Measurements from ENCODE around the gene PADI2.

The PADI2 gene

DNA sequence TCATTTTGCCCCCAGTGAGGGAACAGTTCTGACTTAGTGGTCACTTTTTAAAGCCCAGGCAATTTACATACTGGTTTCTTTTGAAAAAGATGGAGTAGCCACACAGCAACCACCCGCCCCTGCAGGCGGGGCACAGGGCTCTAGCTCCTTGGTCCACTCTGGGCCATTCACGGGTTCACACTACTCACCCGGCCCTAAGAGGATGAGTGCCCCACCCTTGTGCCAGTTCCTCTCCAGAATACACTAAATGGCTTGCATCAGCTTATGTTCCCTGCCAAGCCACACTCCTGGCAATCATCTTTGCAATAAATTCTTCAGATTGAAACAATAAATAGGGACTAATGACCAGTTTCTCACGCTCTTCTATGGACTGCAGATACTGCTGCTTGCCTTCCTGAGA lies 91.8 kb downstream of the PADI2 start:
- H3K9ac ChIP-seq (ENCODE audit: low read length) = no peak overlapping the region
- H3K4me3 ChIP-seq (ENCODE audit: low read length) = no peak overlapping the region
- H3K36me3 ChIP-seq (ENCODE audit: control insufficient read depth, low read depth, low read length) = peaks cover 65% of the 10 kb centered on the region
- no peaks in the 10 kb centered on the region for H3K9me3 ChIP-seq (ENCODE audit: control insufficient read depth, low read depth, low read length)
- no peak overlapping the region for H3K27ac ChIP-seq (ENCODE audit: low read length)
- H3K4me1 ChIP-seq (ENCODE audit: control insufficient read depth, low read depth, low read length) = no peaks in the 10 kb centered on the region
- no peaks in the 10 kb centered on the region for H3K27me3 ChIP-seq (ENCODE audit: control insufficient read depth, insufficient read depth, low read length)

DNA sequence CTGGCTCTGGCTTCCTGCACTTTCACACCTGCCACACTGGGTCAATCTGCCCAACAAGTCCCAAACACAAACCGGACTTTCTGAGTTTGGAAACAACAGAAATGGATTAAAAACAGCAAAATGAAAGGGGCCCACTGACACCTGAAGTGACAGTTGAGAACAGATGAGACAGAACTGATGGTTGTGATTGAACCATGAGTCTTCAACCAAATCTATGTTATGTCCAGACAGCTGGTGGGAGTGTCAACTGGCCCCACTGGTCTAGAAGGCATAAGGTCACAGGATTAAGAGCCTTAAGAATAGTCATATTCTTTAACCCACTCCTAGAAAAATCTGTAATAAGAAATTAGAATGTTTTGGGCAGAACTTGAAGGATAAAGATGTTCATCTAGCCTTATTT lies 94.5 kb downstream of the PADI2 start:
- H3K27ac ChIP-seq (ENCODE audit: low read length) = no peak overlapping the region
- peaks cover 84% of the 10 kb centered on the region for H3K36me3 ChIP-seq (ENCODE audit: control insufficient read depth, low read depth, low read length)
- no peak overlapping the region for H3K9ac ChIP-seq (ENCODE audit: low read length)
- no peaks in the 10 kb centered on the region for H3K27me3 ChIP-seq (ENCODE audit: control insufficient read depth, insufficient read depth, low read length)
- H3K9me3 ChIP-seq (ENCODE audit: control insufficient read depth, low read depth, low read length) = no peaks in the 10 kb centered on the region
- H3K4me1 ChIP-seq (ENCODE audit: control insufficient read depth, low read depth, low read length) = no peaks in the 10 kb centered on the region
- no peak overlapping the region for H3K4me3 ChIP-seq (ENCODE audit: low read length)

DNA sequence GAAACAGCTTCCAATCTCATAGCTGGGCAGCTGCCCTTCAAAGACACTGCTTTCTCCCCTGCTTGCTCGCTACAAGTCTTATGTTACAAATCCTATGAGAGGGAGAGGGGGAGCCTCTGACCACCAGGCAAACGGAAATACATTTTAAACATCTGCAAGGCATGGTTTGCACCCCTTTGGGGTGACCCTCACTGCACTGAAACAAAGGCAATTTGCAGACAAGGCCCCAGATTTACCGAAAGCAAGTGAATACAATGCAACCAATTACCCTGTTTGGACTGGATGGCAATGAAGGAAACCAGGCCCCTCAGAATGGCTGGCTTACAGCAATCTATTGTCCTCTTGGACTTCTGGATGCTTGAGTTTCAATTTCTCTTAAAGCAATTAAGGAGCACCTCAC lies 95.7 kb downstream of the PADI2 start:
- H3K9ac ChIP-seq (ENCODE audit: low read length) = no peak overlapping the region
- H3K4me1 ChIP-seq (ENCODE audit: control insufficient read depth, low read depth, low read length) = no peaks in the 10 kb centered on the region
- no peak overlapping the region for H3K27ac ChIP-seq (ENCODE audit: low read length)
- no peaks in the 10 kb centered on the region for H3K9me3 ChIP-seq (ENCODE audit: control insufficient read depth, low read depth, low read length)
- no peaks in the 10 kb centered on the region for H3K27me3 ChIP-seq (ENCODE audit: control insufficient read depth, insufficient read depth, low read length)
- H3K4me3 ChIP-seq (ENCODE audit: low read length) = no peak overlapping the region
- peaks cover 90% of the 10 kb centered on the region for H3K36me3 ChIP-seq (ENCODE audit: control insufficient read depth, low read depth, low read length)

DNA sequence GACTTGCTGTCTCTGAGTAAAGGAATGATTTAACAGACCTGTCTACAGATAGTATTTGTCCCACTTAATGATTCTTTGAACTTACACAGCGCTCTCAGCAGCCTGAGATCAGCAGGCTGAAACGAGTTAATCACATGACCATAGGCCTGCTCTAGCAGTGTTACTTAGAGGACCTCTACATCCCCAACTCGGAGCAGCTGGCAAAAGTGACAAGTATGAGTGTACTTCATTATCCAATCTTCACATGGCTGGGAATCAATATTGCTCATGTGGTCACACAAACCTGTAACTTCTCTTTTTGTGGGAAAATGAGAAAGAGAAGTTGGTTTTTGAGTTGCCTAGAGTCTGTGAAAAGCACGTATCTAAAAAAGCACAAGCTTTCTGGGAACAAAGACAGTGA lies 96.1 kb downstream of the PADI2 start:
- Histone ChIP-seq H3K9me3 (ENCODE audit: control insufficient read depth, low read depth, low read length) (no peaks in the 10 kb centered on the region), H3K27ac (ENCODE audit: low read length) (no peak overlapping the region), H3K4me1 (ENCODE audit: control insufficient read depth, low read depth, low read length) (no peaks in the 10 kb centered on the region), H3K4me3 (ENCODE audit: low read length) (no peak overlapping the region), H3K36me3 (ENCODE audit: control insufficient read depth, low read depth, low read length) (peaks cover 88% of the 10 kb centered on the region), H3K9ac (ENCODE audit: low read length) (no peak overlapping the region), H3K27me3 (ENCODE audit: control insufficient read depth, insufficient read depth, low read length) (no peaks in the 10 kb centered on the region)

DNA sequence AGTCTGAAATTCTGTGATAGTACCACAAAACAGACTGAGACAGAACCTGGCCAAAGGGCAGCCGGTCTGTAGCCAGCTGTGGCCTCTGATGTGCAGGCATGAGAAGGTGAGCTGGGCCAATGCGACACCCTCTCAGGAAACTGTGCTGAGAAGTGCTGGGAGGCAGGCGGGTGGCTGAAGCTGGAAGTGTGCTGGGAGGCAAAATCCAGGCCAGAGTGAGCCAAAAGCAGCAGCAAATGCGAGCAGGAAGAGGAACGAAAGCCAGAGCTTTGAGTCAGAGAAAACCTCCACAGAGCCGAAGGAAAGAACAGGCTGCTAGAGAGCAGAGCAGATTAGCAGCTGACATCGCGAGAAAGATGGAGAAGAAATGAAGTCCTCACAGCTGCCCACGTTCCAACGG lies 97.4 kb downstream of the PADI2 start:
- H3K9ac ChIP-seq (ENCODE audit: low read length) = no peak overlapping the region

DNA sequence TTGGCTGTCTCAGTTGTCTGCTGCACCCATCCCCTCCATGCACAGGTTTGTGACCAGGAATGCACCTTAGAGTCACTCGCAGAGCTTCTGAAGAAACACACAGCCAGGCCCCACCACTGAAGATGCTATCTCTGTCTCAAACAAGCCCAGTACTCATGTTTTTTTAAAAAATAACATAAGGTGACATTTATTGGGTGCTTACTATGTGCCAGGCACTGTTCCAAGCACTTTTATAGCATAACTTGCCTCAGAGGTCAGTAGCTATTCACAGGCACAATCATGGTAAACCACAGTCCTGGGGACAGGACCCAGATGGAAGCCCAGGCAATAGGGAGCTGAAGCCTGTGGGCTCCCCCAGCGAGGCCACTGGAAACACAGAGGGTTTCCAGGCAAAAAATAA lies 98.7 kb downstream of the PADI2 start:
- H3K4me1 ChIP-seq (ENCODE audit: control insufficient read depth, low read depth, low read length) = peaks cover 9% of the 10 kb centered on the region
- H3K27ac ChIP-seq (ENCODE audit: low read length) = no peak overlapping the region
- no peaks in the 10 kb centered on the region for H3K27me3 ChIP-seq (ENCODE audit: control insufficient read depth, insufficient read depth, low read length)
- H3K9me3 ChIP-seq (ENCODE audit: control insufficient read depth, low read depth, low read length) = no peaks in the 10 kb centered on the region
- no peak overlapping the region for H3K4me3 ChIP-seq (ENCODE audit: low read length)
- H3K36me3 ChIP-seq (ENCODE audit: control insufficient read depth, low read depth, low read length) = peaks cover 66% of the 10 kb centered on the region
- no peak overlapping the region for H3K9ac ChIP-seq (ENCODE audit: low read length)

More for the DNA sequence above, 97.4 kb downstream of the PADI2 start:
- Histone ChIP-seq H3K27ac (ENCODE audit: low read length) (no peak overlapping the region), H3K9me3 (ENCODE audit: control insufficient read depth, low read depth, low read length) (no peaks in the 10 kb centered on the region), H3K36me3 (ENCODE audit: control insufficient read depth, low read depth, low read length) (peaks cover 78% of the 10 kb centered on the region), H3K4me3 (ENCODE audit: low read length) (no peak overlapping the region), H3K27me3 (ENCODE audit: control insufficient read depth, insufficient read depth, low read length) (no peaks in the 10 kb centered on the region), H3K4me1 (ENCODE audit: control insufficient read depth, low read depth, low read length) (no peaks in the 10 kb centered on the region)

DNA sequence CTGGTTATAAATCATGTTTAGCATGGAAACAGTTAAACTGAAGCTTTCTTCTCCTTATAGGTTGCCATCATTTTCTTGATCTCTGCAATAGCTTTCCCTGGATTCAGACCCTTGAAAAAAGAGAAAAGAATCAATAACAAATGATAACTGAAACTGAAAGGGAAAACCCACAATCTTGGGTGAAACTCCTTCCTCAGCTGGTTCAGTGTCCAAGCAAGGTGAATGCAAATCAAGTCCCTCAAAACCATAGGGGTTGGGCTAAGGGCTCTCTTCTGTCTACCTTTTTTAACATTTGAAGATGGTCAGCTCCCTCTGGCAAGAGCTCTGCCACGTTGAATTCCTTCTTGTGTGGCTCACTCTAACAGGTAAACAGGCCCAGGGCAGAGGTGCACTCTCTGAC lies 100.4 kb downstream of the PADI2 start:
- no peaks in the 10 kb centered on the region for H3K27me3 ChIP-seq (ENCODE audit: control insufficient read depth, insufficient read depth, low read length)
- peaks cover 53% of the 10 kb centered on the region for H3K36me3 ChIP-seq (ENCODE audit: control insufficient read depth, low read depth, low read length)
- H3K4me3 ChIP-seq (ENCODE audit: low read length) = no peak overlapping the region
- peaks cover 19% of the 10 kb centered on the region for H3K4me1 ChIP-seq (ENCODE audit: control insufficient read depth, low read depth, low read length)
- H3K9me3 ChIP-seq (ENCODE audit: control insufficient read depth, low read depth, low read length) = no peaks in the 10 kb centered on the region
- H3K27ac ChIP-seq (ENCODE audit: low read length) = no peak overlapping the region
- H3K9ac ChIP-seq (ENCODE audit: low read length) = no peak overlapping the region

DNA sequence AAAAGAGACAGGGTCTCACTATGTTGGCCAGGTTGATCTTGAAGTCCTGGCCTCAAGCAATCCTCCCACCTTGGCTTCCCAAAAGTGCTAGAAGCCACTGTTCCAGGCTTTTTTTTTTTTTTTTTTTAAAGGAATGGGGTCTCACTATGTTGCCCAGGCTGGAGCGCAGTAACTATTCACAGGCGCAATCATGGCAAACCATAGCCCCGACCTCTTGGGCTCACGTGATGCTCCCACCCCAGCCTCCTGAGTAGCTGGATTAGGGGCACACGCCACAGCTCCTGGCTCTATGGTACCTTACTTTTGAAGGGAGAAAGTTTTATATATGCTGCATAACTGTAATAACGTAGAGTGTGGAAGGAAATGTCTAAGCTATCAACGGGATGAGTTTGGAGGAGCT lies 101.8 kb downstream of the PADI2 start:
- Histone ChIP-seq H3K27me3 (ENCODE audit: control insufficient read depth, insufficient read depth, low read length) (no peaks in the 10 kb centered on the region), H3K4me3 (ENCODE audit: low read length) (no peak overlapping the region), H3K9me3 (ENCODE audit: control insufficient read depth, low read depth, low read length) (no peaks in the 10 kb centered on the region), H3K4me1 (ENCODE audit: control insufficient read depth, low read depth, low read length) (peaks cover 32% of the 10 kb centered on the region), H3K9ac (ENCODE audit: low read length) (no peak overlapping the region), H3K27ac (ENCODE audit: low read length) (no peak overlapping the region), H3K36me3 (ENCODE audit: control insufficient read depth, low read depth, low read length) (peaks cover 41% of the 10 kb centered on the region)
